Measurements from ENCODE around the gene SIPA1. TPM values are rescaled to one million over a fixed set of nuclear protein-coding genes. Genes with fewer than 3 reads are reported as not detected.

Gene SIPA1
- total and polyA plus RNA-seq, 9 donors: 10.0 to 48.2 (median 37.9) TPM

DNA sequence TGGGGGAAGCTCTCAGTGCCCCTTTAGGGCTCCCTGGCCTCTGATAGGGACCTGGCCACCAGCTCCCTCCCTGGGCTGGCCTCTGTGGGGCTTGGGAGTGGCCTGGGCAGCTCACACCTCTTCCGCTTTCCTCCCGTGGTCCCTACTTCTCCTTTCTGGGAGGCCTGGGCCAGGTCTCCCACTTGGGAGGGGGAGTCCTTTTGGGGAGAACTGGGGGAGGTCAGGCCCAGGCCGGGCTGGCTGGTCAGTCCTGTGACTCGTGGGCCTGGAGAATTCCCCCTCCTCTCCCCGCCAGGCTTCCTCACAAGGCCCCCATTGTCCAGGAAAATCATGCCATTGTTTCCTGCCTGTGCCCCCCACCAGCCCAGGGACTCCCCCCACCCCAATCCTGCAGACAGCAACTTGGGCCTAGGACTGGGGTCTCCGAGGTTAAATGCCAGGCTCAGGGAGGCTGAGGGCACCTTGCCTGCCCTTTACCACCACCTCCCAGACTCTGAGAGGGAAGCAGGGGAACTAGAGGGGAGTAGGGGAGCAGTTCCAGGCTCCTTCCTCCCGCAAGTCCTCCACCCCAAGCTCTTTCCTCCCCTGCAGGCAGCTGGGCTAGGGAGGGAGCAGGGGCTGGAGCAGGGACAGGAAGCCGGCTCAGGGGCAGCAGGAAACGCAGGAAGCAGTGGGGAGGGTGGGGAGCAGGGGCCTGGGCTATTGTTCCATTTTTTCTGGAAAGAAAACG is 26.7 kb upstream of the SIPA1 start:
- DNase-seq: peak in 1 of 5 donors; percentile 26
- Histone ChIP-seq H3K4me1 (ENCODE audit: insufficient read depth) (peaks cover 21% of the 10 kb centered on the region), H3K27ac (no peak overlapping the region), H3K9me3 (no peaks in the 10 kb centered on the region), H3K4me3 (no peak overlapping the region), H3K36me3 (no peaks in the 10 kb centered on the region), H3K27me3 (no peaks in the 10 kb centered on the region)
- intact Hi-C loops (cut with DNase I): loop anchor here in 2 of 4 donors (5.0 kb wide), 3 partner anchors 34 to 69 kb away; partner anchors contain the start of genes EHBP1L1 (in 1 of the 2), FAM89B (in 1 of the 2) and ZNRD2 (in 1 of the 2)
- TF ChIP-seq EP300 (IDR thresholded peaks at IDR 0.05): no peak
- TF ChIP-seq, protein P1, sequence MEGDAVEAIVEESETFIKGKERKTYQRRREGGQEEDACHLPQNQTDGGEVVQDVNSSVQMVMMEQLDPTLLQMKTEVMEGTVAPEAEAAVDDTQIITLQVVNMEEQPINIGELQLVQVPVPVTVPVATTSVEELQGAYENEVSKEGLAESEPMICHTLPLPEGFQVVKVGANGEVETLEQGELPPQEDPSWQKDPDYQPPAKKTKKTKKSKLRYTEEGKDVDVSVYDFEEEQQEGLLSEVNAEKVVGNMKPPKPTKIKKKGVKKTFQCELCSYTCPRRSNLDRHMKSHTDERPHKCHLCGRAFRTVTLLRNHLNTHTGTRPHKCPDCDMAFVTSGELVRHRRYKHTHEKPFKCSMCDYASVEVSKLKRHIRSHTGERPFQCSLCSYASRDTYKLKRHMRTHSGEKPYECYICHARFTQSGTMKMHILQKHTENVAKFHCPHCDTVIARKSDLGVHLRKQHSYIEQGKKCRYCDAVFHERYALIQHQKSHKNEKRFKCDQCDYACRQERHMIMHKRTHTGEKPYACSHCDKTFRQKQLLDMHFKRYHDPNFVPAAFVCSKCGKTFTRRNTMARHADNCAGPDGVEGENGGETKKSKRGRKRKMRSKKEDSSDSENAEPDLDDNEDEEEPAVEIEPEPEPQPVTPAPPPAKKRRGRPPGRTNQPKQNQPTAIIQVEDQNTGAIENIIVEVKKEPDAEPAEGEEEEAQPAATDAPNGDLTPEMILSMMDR (IDR thresholded peaks at IDR 0.05): no peak
- no peak for TF ChIP-seq POLR2A (IDR thresholded peaks at IDR 0.05)
- WGBS, 3 donors: 48 to 56% (median 52%) methylated on average over 10 of the region's 10 CpGs

DNA sequence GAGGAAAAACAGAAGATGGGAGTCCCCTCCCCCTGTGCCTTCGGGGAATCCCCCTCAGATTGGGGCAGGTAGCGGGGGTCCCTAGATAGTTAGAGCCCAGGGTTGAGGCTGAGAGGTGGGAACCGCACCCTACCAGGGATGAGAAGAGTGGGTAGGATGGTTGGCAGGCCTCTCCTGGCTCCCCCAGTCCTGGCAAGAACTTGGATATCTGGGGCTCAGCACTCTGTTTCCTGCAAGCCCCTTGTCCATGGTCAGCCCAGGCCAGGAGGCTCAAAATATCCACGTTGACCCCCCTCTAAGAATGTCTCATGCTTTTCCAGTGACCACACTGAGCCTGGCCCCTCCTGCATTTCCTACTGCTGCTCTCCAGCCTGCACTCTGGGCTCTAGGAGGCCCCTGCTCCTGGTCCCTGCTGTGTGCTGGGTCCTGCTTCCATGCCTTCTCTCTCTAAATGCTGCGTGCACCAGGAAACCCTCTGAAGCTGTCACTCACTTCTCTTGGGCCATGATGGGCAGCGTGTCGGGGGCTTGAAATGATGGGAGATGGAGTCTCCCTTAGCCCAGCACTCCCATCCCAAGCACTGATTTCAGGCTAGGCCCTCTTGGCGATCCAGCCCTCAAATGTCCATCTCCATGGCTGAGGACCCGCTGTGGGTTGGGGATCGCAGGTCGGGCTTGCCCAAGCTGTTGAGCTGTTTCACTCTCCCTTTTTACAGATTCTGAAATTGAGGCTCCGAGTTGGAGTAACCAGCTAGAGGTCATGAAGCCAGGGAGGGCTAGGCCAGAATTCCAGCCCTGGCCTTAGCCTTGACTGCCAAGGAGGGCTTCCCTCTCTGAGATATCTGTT is 25.9 kb upstream of the SIPA1 start:
- no peaks in the 10 kb centered on the region for H3K36me3 ChIP-seq
- peaks cover 24% of the 10 kb centered on the region for H3K4me1 ChIP-seq (ENCODE audit: insufficient read depth)
- peak in 1 of 5 donors; percentile 32 for DNase-seq
- H3K27me3 ChIP-seq: no peaks in the 10 kb centered on the region
- no peaks in the 10 kb centered on the region for H3K9me3 ChIP-seq
- H3K27ac ChIP-seq: peak overlapping the region in 1 of 2 donors; percentile 97
- TF ChIP-seq POLR2A (IDR thresholded peaks at IDR 0.05): no peak
- no peak for TF ChIP-seq EP300 (IDR thresholded peaks at IDR 0.05)
- TF ChIP-seq, protein P1 (IDR thresholded peaks at IDR 0.05): no peak
- H3K4me3 ChIP-seq: no peak overlapping the region
- WGBS, 3 donors: 60 to 68% (median 65%) methylated on average over 12 of the region's 12 CpGs
- intact Hi-C loops (cut with DNase I): loop anchor here in 2 of 4 donors (5.0 kb wide), 3 partner anchors 35 to 70 kb away; partner anchors contain the start of genes EHBP1L1 (in 1 of the 2), FAM89B (in 1 of the 2) and ZNRD2 (in 1 of the 2)

DNA sequence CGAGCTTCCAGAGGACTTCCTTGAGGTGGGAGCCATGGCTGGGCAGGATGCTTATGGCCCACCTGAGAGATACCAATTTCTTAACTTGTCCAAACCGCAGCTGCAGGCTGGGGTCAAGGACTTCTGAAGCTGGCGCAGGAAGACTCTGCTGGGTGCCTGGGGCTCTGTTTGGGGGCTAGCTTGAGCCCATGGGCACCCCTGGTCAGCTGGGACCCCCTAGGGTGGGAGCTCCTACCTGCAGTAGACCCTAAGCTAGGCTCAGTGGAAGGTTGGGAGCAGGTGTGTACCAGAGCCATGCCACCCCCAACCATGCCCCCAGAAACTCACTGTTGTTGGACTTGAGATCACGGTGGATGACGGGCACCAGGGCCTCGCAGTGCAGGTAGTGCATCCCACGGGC is 25.2 kb upstream of the SIPA1 start:
- 39 to 53% (median 43%) methylated on average over 3 to 7 of the region's 7 CpGs for WGBS, 3 donors
- Histone ChIP-seq H3K27me3 (no peaks in the 10 kb centered on the region), H3K4me3 (peak overlapping the region; percentile 75), H3K27ac (peak overlapping the region; percentile 75 to 97), H3K9me3 (no peaks in the 10 kb centered on the region), H3K4me1 (ENCODE audit: insufficient read depth) (peaks cover 20% of the 10 kb centered on the region), H3K36me3 (no peaks in the 10 kb centered on the region)
- TF ChIP-seq POLR2A (IDR thresholded peaks at IDR 0.05): no peak
- TF ChIP-seq EP300 (IDR thresholded peaks at IDR 0.05): no peak
- TF ChIP-seq, protein P1 (IDR thresholded peaks at IDR 0.05): no peak
- DNase-seq: no peak
- intact Hi-C loops (cut with DNase I): loop anchor here in 2 of 4 donors (5.0 kb wide), 3 partner anchors 35 to 70 kb away; partner anchors contain the start of genes EHBP1L1 (in 1 of the 2), FAM89B (in 1 of the 2) and ZNRD2 (in 1 of the 2)

Data from ovary (tissue), 9 donors.